ENCODE measurements around the gene ATXN2. TPM values are rescaled to one million over a fixed set of nuclear protein-coding genes. Genes with fewer than 3 reads are reported as not detected.

ATXN2 gene
- total RNA-seq, 1 experiment from 2014 or later = 108 TPM

DNA sequence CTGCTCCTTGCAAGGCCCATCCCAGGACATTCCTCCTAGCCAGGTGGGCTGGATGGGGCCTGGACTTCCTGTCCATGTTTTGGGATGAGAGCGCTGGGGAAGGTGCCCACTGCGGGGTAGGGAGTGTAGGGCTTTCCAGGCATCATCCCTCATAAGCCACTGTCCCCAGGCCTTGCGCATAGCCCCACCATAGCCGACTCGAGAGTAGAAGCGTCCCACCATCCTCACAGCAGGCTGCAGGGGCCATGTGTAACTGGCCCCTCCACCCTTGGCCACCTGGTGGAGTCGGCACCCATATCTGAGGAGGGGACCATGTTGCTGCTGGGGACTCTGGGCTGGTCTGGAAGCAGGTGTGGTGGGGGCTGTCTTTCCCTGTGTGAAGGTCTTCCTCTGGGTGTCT lies 162.8 kb downstream of the ATXN2 start:
- ChIA-PET CTCF (no interaction called here), POLR2A (ENCODE audit: unreplicated experiment) (no interaction called here)
- TF ChIP-seq, protein P1, sequence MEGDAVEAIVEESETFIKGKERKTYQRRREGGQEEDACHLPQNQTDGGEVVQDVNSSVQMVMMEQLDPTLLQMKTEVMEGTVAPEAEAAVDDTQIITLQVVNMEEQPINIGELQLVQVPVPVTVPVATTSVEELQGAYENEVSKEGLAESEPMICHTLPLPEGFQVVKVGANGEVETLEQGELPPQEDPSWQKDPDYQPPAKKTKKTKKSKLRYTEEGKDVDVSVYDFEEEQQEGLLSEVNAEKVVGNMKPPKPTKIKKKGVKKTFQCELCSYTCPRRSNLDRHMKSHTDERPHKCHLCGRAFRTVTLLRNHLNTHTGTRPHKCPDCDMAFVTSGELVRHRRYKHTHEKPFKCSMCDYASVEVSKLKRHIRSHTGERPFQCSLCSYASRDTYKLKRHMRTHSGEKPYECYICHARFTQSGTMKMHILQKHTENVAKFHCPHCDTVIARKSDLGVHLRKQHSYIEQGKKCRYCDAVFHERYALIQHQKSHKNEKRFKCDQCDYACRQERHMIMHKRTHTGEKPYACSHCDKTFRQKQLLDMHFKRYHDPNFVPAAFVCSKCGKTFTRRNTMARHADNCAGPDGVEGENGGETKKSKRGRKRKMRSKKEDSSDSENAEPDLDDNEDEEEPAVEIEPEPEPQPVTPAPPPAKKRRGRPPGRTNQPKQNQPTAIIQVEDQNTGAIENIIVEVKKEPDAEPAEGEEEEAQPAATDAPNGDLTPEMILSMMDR (conservative IDR thresholded peaks at IDR 0.05) = no peak
- no peak for TF ChIP-seq EZH2 (IDR thresholded peaks at IDR 0.05; ENCODE audit: low read depth)
- no peaks in the 10 kb centered on the region; the same call in 1 of the 2 replicates for H4K20me1 ChIP-seq (ENCODE audit: insufficient read depth)
- DNase-seq = no peak
- 0 out of 2 replicates have a peak, but pooled peaks cover 4% of the 10 kb centered on the region for H3K79me2 ChIP-seq (ENCODE audit: low read depth)
- H3K9me2 ChIP-seq (ENCODE audit: insufficient read depth) = no peaks in the 10 kb centered on the region
- no peaks in the 10 kb centered on the region for H3K27me3 ChIP-seq (ENCODE audit: insufficient read depth, low read depth)
- H3K4me3 ChIP-seq = no peak overlapping the region
- no peak overlapping the region for H2AFZ ChIP-seq
- H3K9me3 ChIP-seq (ENCODE audit: insufficient read depth, low read depth) = no peaks in the 10 kb centered on the region
- H3K4me2 ChIP-seq = no peak overlapping the region
- H3K27ac ChIP-seq = no peak overlapping the region
- no peaks in the 10 kb centered on the region for H3K36me3 ChIP-seq (ENCODE audit: low read depth)
- intact Hi-C loops (cut with micrococcal nuclease; ENCODE audit: unreplicated experiment) = no loop called here
- peaks cover 35% of the 10 kb centered on the region; the same call in 1 of the 2 replicates for H3F3A ChIP-seq (ENCODE audit: insufficient read depth, low read depth)
- peaks cover 34% of the 10 kb centered on the region for H3K4me1 ChIP-seq (replicated peaks; ENCODE audit: insufficient read depth)
- BruUV-seq (replicated peaks) = no TSS peak

DNA sequence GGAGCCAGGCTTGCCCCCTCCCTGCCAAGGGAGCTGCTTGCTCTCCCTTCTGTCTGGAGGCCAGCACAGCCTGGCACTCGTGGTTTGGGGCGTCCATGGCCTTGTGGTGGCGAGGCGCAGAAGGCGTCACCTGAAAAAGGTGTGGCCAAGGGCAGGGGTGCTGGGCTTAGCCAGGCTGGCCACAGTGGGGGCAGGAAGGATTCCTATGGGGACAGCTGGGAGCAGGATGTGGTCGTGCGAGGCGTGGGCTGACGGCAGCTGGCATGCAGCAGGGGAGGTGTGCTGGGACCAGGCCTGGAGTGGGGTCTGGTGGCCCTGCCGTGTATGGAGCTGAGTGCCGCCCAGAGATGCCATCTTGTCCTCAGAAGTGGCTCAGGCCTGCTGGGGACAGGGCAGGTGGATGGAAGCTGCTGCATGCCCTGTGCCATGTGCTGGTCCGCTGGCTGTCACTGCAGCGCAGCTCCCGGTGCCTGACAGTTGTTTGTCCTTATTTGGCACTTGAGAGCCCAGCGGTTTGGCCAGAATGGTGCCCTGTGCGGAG lies 163.4 kb downstream of the ATXN2 start:
- H3K9me3 ChIP-seq (ENCODE audit: insufficient read depth, low read depth) = no peaks in the 10 kb centered on the region
- no peaks in the 10 kb centered on the region for H3K27me3 ChIP-seq (ENCODE audit: insufficient read depth, low read depth)
- H3K27ac ChIP-seq = no peak overlapping the region
- H3K4me1 ChIP-seq (replicated peaks; ENCODE audit: insufficient read depth) = peaks cover 34% of the 10 kb centered on the region
- no peak for DNase-seq
- H3K79me2 ChIP-seq (ENCODE audit: low read depth) = 0 out of 2 replicates have a peak, but pooled peaks cover 4% of the 10 kb centered on the region
- POLR2A ChIA-PET (ENCODE audit: unreplicated experiment) = no interaction called here
- H3K36me3 ChIP-seq (ENCODE audit: low read depth) = no peaks in the 10 kb centered on the region
- CTCF ChIA-PET = no interaction called here
- H4K20me1 ChIP-seq (ENCODE audit: insufficient read depth) = no peaks in the 10 kb centered on the region; the same call in 1 of the 2 replicates
- H3K9me2 ChIP-seq (ENCODE audit: insufficient read depth) = no peaks in the 10 kb centered on the region
- H2AFZ ChIP-seq = no peak overlapping the region
- H3K4me2 ChIP-seq = no peak overlapping the region
- TF ChIP-seq EZH2 (IDR thresholded peaks at IDR 0.05; ENCODE audit: low read depth) = no peak
- TF ChIP-seq, protein P1 (conservative IDR thresholded peaks at IDR 0.05) = no peak
- intact Hi-C loops (cut with micrococcal nuclease; ENCODE audit: unreplicated experiment) = no loop called here
- no peak overlapping the region for H3K4me3 ChIP-seq
- H3F3A ChIP-seq (ENCODE audit: insufficient read depth, low read depth) = peaks cover 33% of the 10 kb centered on the region; the same call in 1 of the 2 replicates
- BruUV-seq (replicated peaks) = no TSS peak

- TF ChIP-seq EZH2 (IDR thresholded peaks at IDR 0.05; ENCODE audit: low read depth) = no peak
- TF ChIP-seq, protein P1 (conservative IDR thresholded peaks at IDR 0.05) = no peak
- H3K9me3 ChIP-seq (ENCODE audit: insufficient read depth, low read depth) = no peaks in the 10 kb centered on the region
- H3K36me3 ChIP-seq (ENCODE audit: low read depth) = no peaks in the 10 kb centered on the region
- intact Hi-C loops (cut with micrococcal nuclease; ENCODE audit: unreplicated experiment) = loop anchor here (5.0 kb wide), 1 partner anchor 38 kb away; no protein-coding TSS in a partner anchor
- peaks cover 4% of the 10 kb centered on the region; the same call in 1 of the 2 replicates for H3K79me2 ChIP-seq (ENCODE audit: low read depth)
- H3K27ac ChIP-seq = no peak overlapping the region
- H3K4me1 ChIP-seq (replicated peaks; ENCODE audit: insufficient read depth) = peaks cover 34% of the 10 kb centered on the region
- H3K27me3 ChIP-seq (ENCODE audit: insufficient read depth, low read depth) = no peaks in the 10 kb centered on the region
- no peaks in the 10 kb centered on the region for H3K9me2 ChIP-seq (ENCODE audit: insufficient read depth)
- no TSS peak for BruUV-seq (replicated peaks)
- ChIA-PET CTCF (interaction anchor here (0.5 kb wide), 1 partner anchor 413 kb away, joined by 7 read pairs; no protein-coding TSS in a partner anchor), POLR2A (ENCODE audit: unreplicated experiment) (interaction anchor here (0.6 kb wide), 1 partner anchor 407 kb away, joined by 5 read pairs; no protein-coding TSS in a partner anchor)
- no peak overlapping the region for H3K4me3 ChIP-seq
- no peak for DNase-seq
- no peak overlapping the region for H2AFZ ChIP-seq
- H3K4me2 ChIP-seq = no peak overlapping the region
- no peaks in the 10 kb centered on the region; the same call in 1 of the 2 replicates for H4K20me1 ChIP-seq (ENCODE audit: insufficient read depth)
- H3F3A ChIP-seq (ENCODE audit: insufficient read depth, low read depth) = peaks cover 26% of the 10 kb centered on the region; the same call in 1 of the 2 replicates
Observed at GRCh38 chr12:111434680-111435338, 164.3 kb downstream of the ATXN2 start.
